ENCODE measurements around the gene HOXB6.

The HOXB6 gene

DNA sequence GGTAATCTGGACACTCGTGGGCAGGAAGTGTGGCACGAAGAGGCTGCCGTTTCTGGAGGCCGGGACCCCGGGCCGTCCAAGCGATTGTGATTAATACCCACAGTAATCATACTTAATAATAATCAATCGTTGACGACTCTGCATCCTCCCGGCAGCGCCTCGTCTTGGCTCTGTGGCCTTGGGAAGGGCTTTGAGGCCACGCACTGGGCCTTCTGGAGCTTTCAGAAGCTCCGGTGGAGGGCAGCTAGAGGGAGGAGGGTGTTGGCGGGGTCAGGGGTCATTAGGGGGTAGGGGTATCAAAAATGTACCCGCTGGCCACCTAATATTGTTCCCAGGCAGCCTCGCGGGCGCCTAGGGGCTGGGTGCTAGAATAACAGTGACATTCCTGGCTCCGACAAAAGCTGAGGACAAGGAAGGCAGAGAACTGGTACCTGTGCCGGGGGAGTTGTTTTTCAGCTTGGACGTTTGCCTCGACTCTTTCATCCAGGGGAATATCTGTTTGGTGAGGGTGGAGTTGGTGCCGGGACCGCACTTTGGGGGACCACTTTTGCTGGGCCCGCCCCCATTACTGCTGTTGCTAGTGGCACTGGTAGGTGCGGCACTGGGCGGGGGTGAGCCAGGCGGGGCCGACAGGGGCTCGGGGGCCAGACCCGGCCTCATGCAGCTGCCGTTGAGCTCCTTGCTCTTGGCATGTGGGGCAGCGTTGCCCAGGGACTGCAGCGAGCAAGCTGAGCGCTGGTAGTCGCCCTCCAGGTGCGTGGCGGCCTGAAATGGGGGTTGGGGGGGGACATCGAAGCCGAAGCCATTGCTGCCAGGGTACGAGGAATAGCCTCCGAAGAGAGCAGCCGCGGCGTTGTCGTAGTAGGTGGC is 53.0 kb downstream of the HOXB6 start:
- Histone ChIP-seq H3K9me3 (ENCODE audit: control insufficient read depth in 2 of 2, low read length in 2 of 2) (no peaks in the 10 kb centered on the region), H3K27me3 (ENCODE audit: control insufficient read depth in 1 of 2, insufficient read depth in 2 of 2, low read length in 2 of 2) (peaks cover 0 to 3% of the 10 kb centered on the region in 2 donors), H3K9ac (ENCODE audit: low read length in 2 of 2) (peak overlapping the region in 1 of 2 donors; percentile 55), H3K4me1 (ENCODE audit: control insufficient read depth, insufficient read depth, low read length) (peaks cover 74% of the 10 kb centered on the region), H3K36me3 (ENCODE audit: control insufficient read depth in 2 of 2, insufficient read depth in 2 of 2, low read length in 2 of 2) (peaks cover 3% of the 10 kb centered on the region in 2 donors), H3K27ac (ENCODE audit: low read length) (peak overlapping the region; percentile 96), H3K4me3 (ENCODE audit: low read length in 2 of 2) (peak overlapping the region in 1 of 2 donors; percentile 58)

DNA sequence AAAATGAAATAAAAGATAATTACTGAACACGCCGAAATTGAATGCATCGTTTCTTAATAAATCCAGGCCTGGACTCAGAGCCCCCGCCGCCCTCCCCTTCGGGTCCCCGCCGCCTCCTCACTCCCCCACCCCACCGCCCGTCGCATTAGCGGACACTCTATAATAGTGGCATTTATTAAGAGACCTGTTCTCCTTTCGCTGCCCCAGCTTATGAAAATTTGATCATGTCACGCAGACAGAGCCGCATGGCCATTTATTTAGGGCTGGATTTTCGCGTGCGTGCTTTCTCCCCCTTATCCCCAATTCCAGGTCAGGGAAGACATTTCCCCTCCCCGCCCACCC is 53.6 kb downstream of the HOXB6 start:
- peaks cover 74% of the 10 kb centered on the region for H3K4me1 ChIP-seq (ENCODE audit: control insufficient read depth, insufficient read depth, low read length)
- no peaks in the 10 kb centered on the region for H3K9me3 ChIP-seq (ENCODE audit: control insufficient read depth in 2 of 2, low read length in 2 of 2)
- no peak overlapping the region for H3K9ac ChIP-seq (ENCODE audit: low read length in 2 of 2)
- H3K27me3 ChIP-seq (ENCODE audit: control insufficient read depth in 1 of 2, insufficient read depth in 2 of 2, low read length in 2 of 2) = peaks cover 0 to 3% of the 10 kb centered on the region in 2 donors
- H3K27ac ChIP-seq (ENCODE audit: low read length) = peak overlapping the region; percentile 96
- H3K4me3 ChIP-seq (ENCODE audit: low read length in 2 of 2) = peak overlapping the region in 1 of 2 donors; percentile 58
- H3K36me3 ChIP-seq (ENCODE audit: control insufficient read depth in 2 of 2, insufficient read depth in 2 of 2, low read length in 2 of 2) = peaks cover 3% of the 10 kb centered on the region in 2 donors

DNA sequence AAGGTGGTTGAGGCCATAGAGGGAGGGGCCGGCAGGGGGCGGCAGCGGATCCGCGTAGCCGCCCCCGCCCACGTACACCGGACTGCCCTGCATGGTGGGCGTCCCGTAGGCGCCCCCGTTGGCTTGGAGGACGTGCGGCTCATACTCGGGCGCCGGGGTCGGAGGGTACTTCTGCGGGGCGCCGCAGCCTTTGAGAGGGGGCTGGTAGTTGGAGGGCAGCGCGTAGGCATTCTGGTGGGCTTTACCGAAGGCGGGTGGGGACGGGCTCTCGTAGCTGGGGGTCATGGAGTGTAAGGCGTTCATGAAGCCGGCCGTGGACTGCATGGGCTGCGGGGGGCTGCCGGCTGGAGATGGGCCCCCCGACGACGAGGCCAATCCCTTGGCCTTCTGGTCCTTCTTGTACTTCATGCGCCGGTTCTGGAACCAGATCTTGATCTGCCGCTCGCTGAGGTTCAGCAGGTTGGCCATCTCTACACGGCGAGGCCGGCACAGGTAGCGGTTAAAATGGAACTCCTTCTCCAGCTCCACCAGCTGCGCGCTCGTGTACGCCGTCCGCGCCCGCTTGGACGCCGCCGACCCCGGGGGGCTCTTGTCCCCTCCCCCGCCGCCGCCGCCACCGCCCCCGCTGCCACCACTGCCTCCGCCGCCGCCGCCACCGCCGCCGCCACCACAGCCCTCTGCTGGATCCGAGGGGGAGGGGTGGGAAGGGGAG is 54.1 kb downstream of the HOXB6 start:
- no peaks in the 10 kb centered on the region for H3K9me3 ChIP-seq (ENCODE audit: control insufficient read depth in 2 of 2, low read length in 2 of 2)
- H3K4me3 ChIP-seq (ENCODE audit: low read length in 2 of 2) = peak overlapping the region in 1 of 2 donors; percentile 49
- H3K27me3 ChIP-seq (ENCODE audit: control insufficient read depth in 1 of 2, insufficient read depth in 2 of 2, low read length in 2 of 2) = peaks cover 0 to 3% of the 10 kb centered on the region in 2 donors
- peak overlapping the region; percentile 96 for H3K27ac ChIP-seq (ENCODE audit: low read length)
- peak overlapping the region in 1 of 2 donors; percentile 21 for H3K9ac ChIP-seq (ENCODE audit: low read length in 2 of 2)
- peaks cover 74% of the 10 kb centered on the region for H3K4me1 ChIP-seq (ENCODE audit: control insufficient read depth, insufficient read depth, low read length)
- peaks cover 3% of the 10 kb centered on the region in 2 donors for H3K36me3 ChIP-seq (ENCODE audit: control insufficient read depth in 2 of 2, insufficient read depth in 2 of 2, low read length in 2 of 2)

DNA sequence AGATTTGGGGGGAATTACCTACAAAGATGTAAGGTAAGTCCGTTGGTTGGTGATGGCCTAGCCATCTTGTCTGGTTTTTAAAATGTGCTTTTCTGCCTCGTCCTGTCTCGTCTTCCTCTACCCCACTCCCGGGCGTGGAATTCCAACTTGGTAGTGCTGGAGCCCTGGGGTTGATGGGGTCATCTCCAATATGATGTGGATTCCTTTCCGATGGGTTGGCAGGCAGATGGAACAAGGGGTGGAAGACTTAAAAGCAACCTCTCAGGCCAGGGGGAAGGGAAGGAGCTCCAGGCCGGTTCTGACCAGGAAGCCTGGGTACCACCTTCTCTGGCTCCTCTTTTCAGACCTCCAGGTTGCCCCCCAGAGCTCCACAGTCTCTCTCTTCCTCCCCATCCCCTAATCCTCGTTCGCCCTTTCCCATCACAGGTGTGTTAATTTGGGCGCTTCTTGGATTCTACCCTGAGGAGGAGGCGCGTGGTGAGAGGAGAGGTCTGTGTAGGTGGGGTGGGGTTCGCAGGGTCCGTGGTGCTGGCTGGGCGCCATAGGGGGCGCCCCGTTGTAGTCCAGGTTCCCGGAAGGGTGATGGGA is 54.8 kb downstream of the HOXB6 start:
- Histone ChIP-seq H3K4me1 (ENCODE audit: control insufficient read depth, insufficient read depth, low read length) (peaks cover 80% of the 10 kb centered on the region), H3K27ac (ENCODE audit: low read length) (peak overlapping the region; percentile 96), H3K36me3 (ENCODE audit: control insufficient read depth in 2 of 2, insufficient read depth in 2 of 2, low read length in 2 of 2) (peaks cover 3% of the 10 kb centered on the region in 2 donors), H3K9me3 (ENCODE audit: control insufficient read depth in 2 of 2, low read length in 2 of 2) (no peaks in the 10 kb centered on the region), H3K9ac (ENCODE audit: low read length in 2 of 2) (peak overlapping the region in 1 of 2 donors; percentile 21), H3K4me3 (ENCODE audit: low read length in 2 of 2) (peak overlapping the region in 1 of 2 donors; percentile 49), H3K27me3 (ENCODE audit: control insufficient read depth in 1 of 2, insufficient read depth in 2 of 2, low read length in 2 of 2) (peaks cover 0 to 3% of the 10 kb centered on the region in 2 donors)

DNA sequence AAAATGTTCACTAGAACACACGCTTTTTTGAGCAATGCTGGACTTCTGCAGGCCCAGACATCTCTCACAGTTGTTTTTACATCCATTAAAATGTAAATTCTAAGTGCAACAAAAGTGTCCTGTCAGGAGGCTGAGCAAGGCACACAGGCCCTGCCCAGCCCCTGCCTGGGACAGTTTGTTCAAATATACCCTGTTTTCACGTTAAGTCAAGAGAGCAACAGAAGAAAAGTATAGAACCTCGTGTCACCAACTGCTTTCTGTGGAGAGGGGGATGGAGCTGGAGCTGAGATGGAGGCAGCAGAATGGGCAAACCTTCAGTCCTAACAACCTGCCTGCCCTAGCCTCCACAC is 55.5 kb downstream of the HOXB6 start:
- Histone ChIP-seq H3K36me3 (ENCODE audit: control insufficient read depth in 2 of 2, insufficient read depth in 2 of 2, low read length in 2 of 2) (peaks cover 3% of the 10 kb centered on the region in 2 donors), H3K4me3 (ENCODE audit: low read length in 2 of 2) (peak overlapping the region in 1 of 2 donors; percentile 22), H3K9ac (ENCODE audit: low read length in 2 of 2) (peak overlapping the region in 1 of 2 donors; percentile 5), H3K27me3 (ENCODE audit: control insufficient read depth in 1 of 2, insufficient read depth in 2 of 2, low read length in 2 of 2) (peaks cover 0 to 3% of the 10 kb centered on the region in 2 donors), H3K9me3 (ENCODE audit: control insufficient read depth in 2 of 2, low read length in 2 of 2) (no peaks in the 10 kb centered on the region), H3K27ac (ENCODE audit: low read length) (peak overlapping the region; percentile 97), H3K4me1 (ENCODE audit: control insufficient read depth, insufficient read depth, low read length) (peaks cover 75% of the 10 kb centered on the region)

DNA sequence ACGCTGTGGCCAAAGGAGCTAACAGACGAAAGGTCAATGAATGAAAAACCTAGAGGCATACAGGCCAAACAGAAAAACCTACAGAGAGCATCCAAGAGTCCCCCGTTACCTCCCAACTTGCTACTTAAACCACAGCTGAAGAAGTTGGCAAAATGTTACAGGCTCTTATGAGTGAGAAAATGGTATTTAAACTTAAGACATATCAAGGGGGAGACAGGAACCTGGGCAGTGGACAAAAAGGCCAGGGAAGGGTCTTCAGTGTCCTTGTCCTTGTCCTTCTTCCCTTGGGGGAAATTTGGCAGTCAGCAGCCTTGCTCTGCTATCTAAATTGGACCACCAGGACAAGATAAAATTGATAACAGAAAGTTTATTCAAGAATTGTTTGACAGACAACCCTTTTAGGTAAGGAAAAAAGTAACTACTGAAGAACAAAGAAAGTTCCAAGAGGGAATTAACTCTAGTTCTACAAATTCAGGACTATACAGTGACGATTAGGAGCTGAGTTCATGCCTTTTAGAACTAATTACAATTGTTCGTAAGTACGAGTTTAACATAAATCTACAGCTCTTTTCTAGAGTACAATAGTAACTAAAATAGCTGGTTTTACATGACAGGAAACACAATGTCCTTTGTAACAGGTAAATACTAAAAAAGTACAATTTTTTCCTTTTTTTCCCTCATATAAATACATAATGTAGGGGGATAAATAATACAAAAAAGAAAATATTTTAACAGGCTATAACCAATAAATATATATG is 56.1 kb downstream of the HOXB6 start:
- Histone ChIP-seq H3K27me3 (ENCODE audit: control insufficient read depth in 1 of 2, insufficient read depth in 2 of 2, low read length in 2 of 2) (peaks cover 0 to 3% of the 10 kb centered on the region in 2 donors), H3K4me3 (ENCODE audit: low read length in 2 of 2) (peak overlapping the region in 1 of 2 donors; percentile 30), H3K9ac (ENCODE audit: low read length in 2 of 2) (peak overlapping the region; percentile 5 to 12), H3K27ac (ENCODE audit: low read length) (peak overlapping the region; percentile 97), H3K9me3 (ENCODE audit: control insufficient read depth in 2 of 2, low read length in 2 of 2) (no peaks in the 10 kb centered on the region), H3K4me1 (ENCODE audit: control insufficient read depth, insufficient read depth, low read length) (peaks cover 70% of the 10 kb centered on the region), H3K36me3 (ENCODE audit: control insufficient read depth in 2 of 2, insufficient read depth in 2 of 2, low read length in 2 of 2) (peaks cover 3% of the 10 kb centered on the region in 2 donors)

DNA sequence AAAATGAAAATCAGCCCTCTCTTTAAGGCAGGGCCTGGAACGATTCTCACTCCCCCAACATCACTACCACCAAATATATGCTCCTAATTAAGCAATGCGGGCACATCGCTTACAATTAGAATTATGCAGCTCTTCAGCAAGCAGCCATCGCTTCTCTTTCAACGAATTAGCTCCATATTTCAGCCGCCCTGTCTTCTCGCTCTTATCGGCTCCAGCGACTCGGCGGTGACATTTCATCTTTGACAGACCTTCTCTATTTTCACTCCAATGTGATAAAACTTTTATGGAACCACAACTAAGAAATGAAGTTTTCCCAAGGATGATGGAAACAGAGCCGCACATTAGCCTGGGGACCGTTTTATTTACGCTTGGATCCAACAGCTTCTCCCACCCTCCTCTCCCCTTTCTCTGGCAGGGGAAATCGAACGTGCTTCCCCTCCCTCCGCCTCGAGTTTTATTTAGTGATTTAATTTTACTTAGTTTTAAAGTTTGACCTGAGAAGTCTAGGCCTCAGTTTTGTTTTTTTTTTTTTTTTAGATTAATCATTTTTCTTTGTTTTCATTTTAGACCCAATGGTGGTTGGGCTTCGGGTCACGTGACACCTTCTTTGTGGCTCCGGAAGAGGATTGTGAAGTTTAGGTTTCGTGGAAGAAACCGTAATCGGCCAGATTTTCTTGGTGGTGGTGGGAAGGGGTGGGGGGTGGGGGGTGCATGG is 56.8 kb downstream of the HOXB6 start:
- Histone ChIP-seq H3K27me3 (ENCODE audit: control insufficient read depth in 1 of 2, insufficient read depth in 2 of 2, low read length in 2 of 2) (peaks cover 0 to 3% of the 10 kb centered on the region in 2 donors), H3K9ac (ENCODE audit: low read length in 2 of 2) (peak overlapping the region; percentile 51 to 69), H3K9me3 (ENCODE audit: control insufficient read depth in 2 of 2, low read length in 2 of 2) (no peaks in the 10 kb centered on the region), H3K4me3 (ENCODE audit: low read length in 2 of 2) (peak overlapping the region; percentile 36 to 93), H3K36me3 (ENCODE audit: control insufficient read depth in 2 of 2, insufficient read depth in 2 of 2, low read length in 2 of 2) (peaks cover 3 to 4% of the 10 kb centered on the region in 2 donors), H3K4me1 (ENCODE audit: control insufficient read depth, insufficient read depth, low read length) (peaks cover 66% of the 10 kb centered on the region), H3K27ac (ENCODE audit: low read length) (peak overlapping the region; percentile 97)

DNA sequence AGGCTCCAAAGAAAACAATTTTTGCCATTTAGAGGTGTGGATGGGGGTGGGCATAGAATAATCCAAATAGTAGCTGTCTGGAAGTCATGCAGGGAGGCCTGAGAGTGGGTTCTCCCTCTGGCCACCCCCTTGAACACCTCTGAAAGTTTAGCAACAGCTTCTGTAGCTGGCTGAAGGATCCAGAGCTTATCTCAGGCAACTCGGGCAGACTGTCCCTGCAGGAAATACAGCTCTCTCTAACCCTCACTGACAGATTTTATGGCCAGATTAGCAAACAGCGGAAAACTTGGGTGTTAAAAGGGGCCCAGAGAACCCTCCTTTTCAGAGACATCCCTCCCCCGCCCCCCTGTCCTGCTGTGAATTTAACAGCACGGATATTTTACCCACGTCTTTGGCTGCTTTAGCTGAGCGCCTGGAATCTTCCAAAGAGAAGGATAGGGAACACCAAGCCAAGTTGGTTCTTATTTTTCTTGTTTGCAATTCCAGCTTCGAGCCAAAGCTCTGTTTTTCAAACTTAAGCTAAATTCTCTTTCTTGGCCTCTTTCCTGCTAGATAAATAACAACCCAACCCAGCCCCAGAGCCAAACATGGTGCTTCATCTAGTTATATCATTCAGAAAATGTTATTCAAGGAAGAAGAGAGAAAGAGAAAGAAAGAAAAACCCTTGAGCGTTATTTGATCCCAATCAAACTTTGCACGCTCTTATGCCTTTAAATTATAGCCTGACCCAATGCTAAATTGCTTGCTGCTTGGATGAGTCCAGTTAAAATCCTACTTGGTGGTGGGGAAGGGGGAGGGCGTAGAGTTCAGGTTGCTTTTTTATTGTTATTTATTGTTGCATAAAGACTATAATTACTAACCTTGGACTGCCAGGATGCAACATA is 57.6 kb downstream of the HOXB6 start:
- Histone ChIP-seq H3K27me3 (ENCODE audit: control insufficient read depth in 1 of 2, insufficient read depth in 2 of 2, low read length in 2 of 2) (peaks cover 0 to 3% of the 10 kb centered on the region in 2 donors), H3K27ac (ENCODE audit: low read length) (peak overlapping the region; percentile 97), H3K9ac (ENCODE audit: low read length in 2 of 2) (peak overlapping the region; percentile 51 to 69), H3K36me3 (ENCODE audit: control insufficient read depth in 2 of 2, insufficient read depth in 2 of 2, low read length in 2 of 2) (peaks cover 3 to 6% of the 10 kb centered on the region in 2 donors), H3K9me3 (ENCODE audit: control insufficient read depth in 2 of 2, low read length in 2 of 2) (no peaks in the 10 kb centered on the region), H3K4me1 (ENCODE audit: control insufficient read depth, insufficient read depth, low read length) (peaks cover 65% of the 10 kb centered on the region), H3K4me3 (ENCODE audit: low read length in 2 of 2) (peak overlapping the region; percentile 49 to 93)

Measured in stomach smooth muscle (tissue), 2 donors.